HepG2 (cell line): Measurements from ENCODE around the gene TRRAP. TPM values are rescaled to one million over a fixed set of nuclear protein-coding genes. Genes with fewer than 3 reads are reported as not detected.

Experiments used
- ATAC-seq: fragments of 200-7000 bp; cut with Tn5 transposase; 3 replicates; pipeline ENCODE4 v1.9.1; 2020; ENCODE audit warnings: mild to moderate bottlenecking, moderate library complexity
- BruUV-seq: library from RNA; stranded (reverse); fragments of 400-500 nt; replicated peaks from 2 replicates; lab custom pipeline; 2021; lab: Mats Ljungman, UMichigan
- CTCF ChIA-PET: fragments of 300-600 bp; formaldehyde crosslinking; extraction: SDS; loops from one replicate; lab custom pipeline; 2021; ENCODE audit warnings: low total read pairs, inconsistent platforms, low intra/inter-chr PET ratio; lab: Yijun Ruan, JAX
- POLR2A ChIA-PET: fragments of 350-600 bp; sonication (Branson Sonifier 250); formaldehyde crosslinking; loops from one replicate; lab custom pipeline; 2020; ENCODE audit warnings: antibody characterized with exemption, inconsistent platforms; lab: Yijun Ruan, JAX
- DNase-seq: peaks from one replicate; pipeline ENCODE4 v3.0.0-alpha.2; 2015; ENCODE audit warnings: low spot score
- FAIRE-seq: peaks from 3 replicates; lab custom pipeline; 2011; peaks lifted over from hg19 to GRCh38; lab: Jason Lieb, UNC
- H2AFZ ChIP-seq: one replicate; pipeline ENCODE4 v1.6.1; 2011; ENCODE audit warnings: low read length, inconsistent platforms
- H3K27ac ChIP-seq: fragments of 300-600 bp; 3 replicates; pipeline ENCODE4 v1.8.0; 2011; ENCODE audit warnings: mixed run types, mild to moderate bottlenecking, mixed read lengths, low read length, inconsistent platforms; ENCODE audit not compliant: insufficient read depth; ENCODE audit errors: extremely low read length
- H3K27me3 ChIP-seq, 2 experiments: fragments of 200-600 bp in 1 of 2; 2 replicates in 1 of 2; 3 replicates in 1 of 2; pipeline versions ENCODE4 v1.6.0 to v1.8.0; 2011; ENCODE audit warnings: low read length in 2 of 2, mild to moderate bottlenecking in 2 of 2, moderate library complexity in 2 of 2, inconsistent platforms in 1 of 2; ENCODE audit not compliant: insufficient read depth in 2 of 2, control insufficient read depth in 1 of 2
- H3K36me3 ChIP-seq, 2 experiments: fragments of 200-600 bp in 1 of 2; replicated peaks in 1 of 2; 2 replicates in 1 of 2; 3 replicates in 1 of 2; pipeline versions ENCODE4 v1.5.1 to v1.8.0; 2011; ENCODE audit warnings: low read length in 2 of 2, inconsistent platforms in 1 of 2; ENCODE audit not compliant: insufficient read depth in 2 of 2, control insufficient read depth in 1 of 2
- H3K4me1 ChIP-seq: 2 replicates; pipeline ENCODE4 v1.5.1; 2012; ENCODE audit warnings: low read length, inconsistent platforms; ENCODE audit not compliant: insufficient read depth
- H3K4me2 ChIP-seq: 2 replicates; pipeline ENCODE4 v1.6.0; 2011; ENCODE audit warnings: low read depth, low read length, inconsistent platforms
- H3K4me3 ChIP-seq, 3 experiments: fragments of 200-600 bp in 1 of 3; sonication (generic), shearing (Covaris generic) in 1 of 3; replicated peaks in 1 of 3; 2 replicates each; pipeline ENCODE4 v1.5.1; 2011 to 2016; ENCODE audit warnings: low read length in 3 of 3, inconsistent platforms in 2 of 3, low read depth in 2 of 3, mild to moderate bottlenecking in 2 of 3, control low read depth in 1 of 3, mixed read lengths in 1 of 3; ENCODE audit not compliant: insufficient read depth in 1 of 3
- H3K79me2 ChIP-seq: one replicate; pipeline ENCODE4 v1.6.1; 2011; ENCODE audit warnings: low read length, inconsistent platforms; ENCODE audit not compliant: insufficient read depth
- H3K9ac ChIP-seq: 2 replicates; pipeline ENCODE4 v1.6.0; 2011; ENCODE audit warnings: mild to moderate bottlenecking, low read depth, low read length, inconsistent platforms; ENCODE audit not compliant: insufficient read depth
- H3K9me3 ChIP-seq: 2 replicates; pipeline ENCODE4 v1.5.1; 2012; ENCODE audit warnings: mild to moderate bottlenecking, low read length
- H4K20me1 ChIP-seq: 2 replicates; pipeline ENCODE4 v1.6.0; 2011; ENCODE audit warnings: inconsistent platforms, mild to moderate bottlenecking, low read length, moderate library complexity; ENCODE audit not compliant: insufficient read depth
- FOSL1 ChIP-seq: sonication (generic); formaldehyde crosslinking; IDR thresholded peaks from 2 replicates; pipeline ENCODE4 v1.9.0; 2021; ENCODE audit warnings: missing genetic modification reagents, borderline replicate concordance
- GZF1 ChIP-seq: sonication (generic); formaldehyde crosslinking; IDR thresholded peaks from 2 replicates; pipeline ENCODE4 v1.5.1; 2020; ENCODE audit warnings: mild to moderate bottlenecking, missing genetic modification reagents
- HBP1 ChIP-seq: IDR thresholded peaks from 2 replicates; pipeline ENCODE4 v1.6.1; 2016; ENCODE audit warnings: low read depth, control low read depth
- KAT8 ChIP-seq: IDR thresholded peaks from 2 replicates; pipeline ENCODE4 v1.6.1; 2016; ENCODE audit warnings: missing genetic modification reagents, missing compliant biosample characterization
- MAX ChIP-seq: IDR thresholded peaks from 2 replicates; pipeline ENCODE4 v1.6.1; 2012; ENCODE audit warnings: inconsistent platforms
- MTF2 ChIP-seq: sonication (generic); formaldehyde crosslinking; IDR thresholded peaks from 2 replicates; pipeline ENCODE4 v1.5.0; 2020; ENCODE audit warnings: missing genetic modification reagents, borderline replicate concordance
- NR3C1 ChIP-seq: sonication (generic); formaldehyde crosslinking; IDR thresholded peaks from 2 replicates; pipeline ENCODE4 v1.4.0; 2020; ENCODE audit warnings: missing genetic modification reagents
- ONECUT2 ChIP-seq: sonication (generic); formaldehyde crosslinking; IDR thresholded peaks from 2 replicates; pipeline ENCODE4 v1.4.0; 2020; ENCODE audit warnings: missing genetic modification reagents
- PCBP2 ChIP-seq: fragments of 200-400 bp; formaldehyde crosslinking; optimal IDR thresholded peaks from 2 replicates; pipeline ENCODE3; 2018; ENCODE audit warnings: low read length, low read depth; ENCODE audit not compliant: poor library complexity, severe bottlenecking
- ZNF121 ChIP-seq: sonication (generic); formaldehyde crosslinking; IDR thresholded peaks from 2 replicates; pipeline ENCODE4 v1.5.0; 2020; ENCODE audit warnings: mild to moderate bottlenecking, missing genetic modification reagents
- ZNF296 ChIP-seq: sonication (generic); formaldehyde crosslinking; conservative IDR thresholded peaks from 2 replicates; pipeline ENCODE4 v1.5.0; 2020; ENCODE audit warnings: mild to moderate bottlenecking, missing genetic modification reagents
- ZNF350 ChIP-seq: sonication (generic); formaldehyde crosslinking; IDR thresholded peaks from 2 replicates; pipeline ENCODE4 v1.4.0; 2020; ENCODE audit warnings: mild to moderate bottlenecking, low read depth, missing genetic modification reagents, borderline replicate concordance
- ZNF816 ChIP-seq: sonication (generic); formaldehyde crosslinking; IDR thresholded peaks from 2 replicates; pipeline ENCODE4 v1.8.0; 2022; ENCODE audit warnings: missing genetic modification reagents, mild to moderate bottlenecking, borderline replicate concordance
- WGBS: methylation state at CpG from one replicate; pipeline ENCODE4 v1.1.6; 2017; ENCODE audit warnings: low lambda C conversion rate; 5-methylcytosine and 5-hydroxymethylcytosine counted together
- in situ Hi-C: cut with HindIII; loops from 2 replicates; pipeline ENCODE4 v1.10.0; 2017; ENCODE audit warnings: low pct_unique_long_range_greater_than_20kb; ENCODE audit not compliant: extremely low pct_ligation_motif_present
- intact Hi-C: fragments of 100-400 bp; cut with micrococcal nuclease; formaldehyde crosslinking; loops from one replicate; pipeline ENCODE4 v1.10.0; 2022; ENCODE audit not compliant: unreplicated experiment
- polyA plus RNA-seq, 8 experiments: library from polyadenylated mRNA; depleted of rRNA in 3 of 8; stranded (reverse) in 7 of 8; unstranded in 1 of 8; fragments of >200 nt; fragmentation: Illumina TruSeq in 4 of 8; extraction: Trizol in 4 of 8; gene quantifications; 2 replicates each; pipeline versions ENCODE4 v1.2.1 to v1.2.3, GENCODE V29; 2011 to 2016; ENCODE audit warnings: low read depth in 4 of 8, missing spikeins in 1 of 8, mixed read lengths in 1 of 8; ENCODE audit not compliant: insufficient read depth in 1 of 8
- total RNA-seq, 5 experiments: library from RNA; depleted of rRNA; stranded (reverse); fragments of >200 nt; fragmentation: Illumina TruSeq; extraction: Trizol; gene quantifications; 2 replicates each; pipeline ENCODE4 v1.2.3, GENCODE V29; 2016; ENCODE audit warnings: low read depth in 1 of 5
- TF ChIP-seq, protein P1 (sequence below): sonication (generic); formaldehyde crosslinking; IDR thresholded peaks from 2 replicates; pipeline ENCODE4 v1.4.0; 2020; ENCODE audit warnings: missing genetic modification reagents, mild to moderate bottlenecking, borderline replicate concordance
- TF ChIP-seq, protein P2 (sequence below): IDR thresholded peaks from 2 replicates; pipeline ENCODE4 v1.6.1; 2016; ENCODE audit warnings: low read depth, borderline replicate concordance
- TF ChIP-seq, protein P3 (sequence below): sonication (generic); formaldehyde crosslinking; IDR thresholded peaks from 2 replicates; pipeline ENCODE4 v1.4.0; 2020; ENCODE audit warnings: mild to moderate bottlenecking, low read depth, missing genetic modification reagents
- TF ChIP-seq, protein P4 (sequence below): sonication (generic); formaldehyde crosslinking; IDR thresholded peaks from 2 replicates; pipeline ENCODE4 v1.5.1; 2020; ENCODE audit warnings: missing genetic modification reagents, mild to moderate bottlenecking, borderline replicate concordance

The TRRAP gene
- total and polyA plus RNA-seq, 2 of the 13 experiments (the other 11 are each of a cell fraction or from before 2014, with no cell fraction given) = 8.6 to 10.5 TPM

GRCh38 chr7:98992076-98992475 is 113.7 kb downstream of the TRRAP start:
- ATAC-seq = no peak
- WGBS = 97% methylated on average over 16 of the region's 16 CpGs
- Histone ChIP-seq H3K27ac (no peak overlapping the region), H2AFZ (no peak overlapping the region), H4K20me1 (0 out of 2 replicates have a peak, but pooled peaks cover 2% of the 10 kb centered on the region), H3K4me3 (no peak overlapping the region), H3K4me2 (no peak overlapping the region), H3K79me2 (no peaks in the 10 kb centered on the region), H3K36me3 (peaks cover 37 to 78% of the 10 kb centered on the region in 2 experiments), H3K9me3 (no peaks in the 10 kb centered on the region), H3K9ac (no peak overlapping the region), H3K27me3 (no peaks in the 10 kb centered on the region), H3K4me1 (no peaks in the 10 kb centered on the region)
- intact Hi-C loops = no loop called here
- ChIA-PET CTCF (no interaction called here), POLR2A (no interaction called here)
- in situ Hi-C loops = no loop called here
- DNase-seq = no peak
- no TSS peak for BruUV-seq
- no peak for FAIRE-seq
- no peak for TF ChIP-seq PCBP2
- TF ChIP-seq, protein P1, sequence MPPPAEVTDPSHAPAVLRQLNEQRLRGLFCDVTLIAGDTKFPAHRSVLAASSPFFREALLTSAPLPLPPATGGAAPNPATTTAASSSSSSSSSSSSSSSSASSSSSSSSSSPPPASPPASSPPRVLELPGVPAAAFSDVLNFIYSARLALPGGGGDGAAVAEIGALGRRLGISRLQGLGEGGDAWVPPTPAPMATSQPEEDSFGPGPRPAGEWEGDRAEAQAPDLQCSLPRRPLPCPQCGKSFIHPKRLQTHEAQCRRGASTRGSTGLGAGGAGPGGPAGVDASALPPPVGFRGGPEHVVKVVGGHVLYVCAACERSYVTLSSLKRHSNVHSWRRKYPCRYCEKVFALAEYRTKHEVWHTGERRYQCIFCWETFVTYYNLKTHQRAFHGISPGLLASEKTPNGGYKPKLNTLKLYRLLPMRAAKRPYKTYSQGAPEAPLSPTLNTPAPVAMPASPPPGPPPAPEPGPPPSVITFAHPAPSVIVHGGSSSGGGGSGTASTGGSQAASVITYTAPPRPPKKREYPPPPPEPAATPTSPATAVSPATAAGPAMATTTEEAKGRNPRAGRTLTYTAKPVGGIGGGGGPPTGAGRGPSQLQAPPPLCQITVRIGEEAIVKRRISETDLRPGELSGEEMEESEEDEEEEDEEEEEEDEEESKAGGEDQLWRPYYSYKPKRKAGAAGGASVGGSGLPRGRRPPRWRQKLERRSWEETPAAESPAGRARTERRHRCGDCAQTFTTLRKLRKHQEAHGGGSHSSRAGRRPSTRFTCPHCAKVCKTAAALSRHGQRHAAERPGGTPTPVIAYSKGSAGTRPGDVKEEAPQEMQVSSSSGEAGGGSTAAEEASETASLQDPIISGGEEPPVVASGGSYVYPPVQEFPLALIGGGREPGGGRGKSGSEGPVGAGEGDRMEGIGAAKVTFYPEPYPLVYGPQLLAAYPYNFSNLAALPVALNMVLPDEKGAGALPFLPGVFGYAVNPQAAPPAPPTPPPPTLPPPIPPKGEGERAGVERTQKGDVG (CRISPR knock-in tag) = no peak
- TF ChIP-seq KAT8 (CRISPR knock-in tag) = no peak
- no peak for TF ChIP-seq NR3C1 (CRISPR knock-in tag)
- TF ChIP-seq MAX = no peak
- TF ChIP-seq, protein P2, sequence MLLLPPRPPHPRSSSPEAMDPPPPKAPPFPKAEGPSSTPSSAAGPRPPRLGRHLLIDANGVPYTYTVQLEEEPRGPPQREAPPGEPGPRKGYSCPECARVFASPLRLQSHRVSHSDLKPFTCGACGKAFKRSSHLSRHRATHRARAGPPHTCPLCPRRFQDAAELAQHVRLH (CRISPR knock-in tag) = no peak
- no peak for TF ChIP-seq MTF2 (CRISPR knock-in tag)
- TF ChIP-seq HBP1 (CRISPR knock-in tag) = no peak
- TF ChIP-seq, protein P3, sequence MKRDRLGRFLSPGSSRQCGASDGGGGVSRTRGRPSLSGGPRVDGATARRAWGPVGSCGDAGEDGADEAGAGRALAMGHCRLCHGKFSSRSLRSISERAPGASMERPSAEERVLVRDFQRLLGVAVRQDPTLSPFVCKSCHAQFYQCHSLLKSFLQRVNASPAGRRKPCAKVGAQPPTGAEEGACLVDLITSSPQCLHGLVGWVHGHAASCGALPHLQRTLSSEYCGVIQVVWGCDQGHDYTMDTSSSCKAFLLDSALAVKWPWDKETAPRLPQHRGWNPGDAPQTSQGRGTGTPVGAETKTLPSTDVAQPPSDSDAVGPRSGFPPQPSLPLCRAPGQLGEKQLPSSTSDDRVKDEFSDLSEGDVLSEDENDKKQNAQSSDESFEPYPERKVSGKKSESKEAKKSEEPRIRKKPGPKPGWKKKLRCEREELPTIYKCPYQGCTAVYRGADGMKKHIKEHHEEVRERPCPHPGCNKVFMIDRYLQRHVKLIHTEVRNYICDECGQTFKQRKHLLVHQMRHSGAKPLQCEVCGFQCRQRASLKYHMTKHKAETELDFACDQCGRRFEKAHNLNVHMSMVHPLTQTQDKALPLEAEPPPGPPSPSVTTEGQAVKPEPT (CRISPR knock-in tag) = no peak
- TF ChIP-seq FOSL1 (CRISPR knock-in tag) = no peak
- TF ChIP-seq ONECUT2 (CRISPR knock-in tag) = no peak
- TF ChIP-seq ZNF816 (CRISPR knock-in tag) = no peak
- TF ChIP-seq, protein P4, sequence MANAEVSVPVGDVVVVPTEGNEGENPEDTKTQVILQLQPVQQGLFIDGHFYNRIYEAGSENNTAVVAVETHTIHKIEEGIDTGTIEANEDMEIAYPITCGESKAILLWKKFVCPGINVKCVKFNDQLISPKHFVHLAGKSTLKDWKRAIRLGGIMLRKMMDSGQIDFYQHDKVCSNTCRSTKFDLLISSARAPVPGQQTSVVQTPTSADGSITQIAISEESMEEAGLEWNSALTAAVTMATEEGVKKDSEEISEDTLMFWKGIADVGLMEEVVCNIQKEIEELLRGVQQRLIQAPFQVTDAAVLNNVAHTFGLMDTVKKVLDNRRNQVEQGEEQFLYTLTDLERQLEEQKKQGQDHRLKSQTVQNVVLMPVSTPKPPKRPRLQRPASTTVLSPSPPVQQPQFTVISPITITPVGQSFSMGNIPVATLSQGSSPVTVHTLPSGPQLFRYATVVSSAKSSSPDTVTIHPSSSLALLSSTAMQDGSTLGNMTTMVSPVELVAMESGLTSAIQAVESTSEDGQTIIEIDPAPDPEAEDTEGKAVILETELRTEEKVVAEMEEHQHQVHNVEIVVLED = no peak
- TF ChIP-seq ZNF350 = no peak
- TF ChIP-seq GZF1 (CRISPR knock-in tag) = no peak
- no peak for TF ChIP-seq ZNF121
- no peak for TF ChIP-seq ZNF296
